GM12878 (cell line): Measurements from ENCODE around the gene DUSP22. TPM values are rescaled to one million over a fixed set of nuclear protein-coding genes. Genes with fewer than 3 reads are reported as not detected.
A peak's percentile ranks its signal among the peaks of the same experiment; 100 is the strongest.

Experiments
- BACH1 ChIP-seq: fragments of 450-650 bp; IDR thresholded peaks from 2 replicates; pipeline ENCODE4 v1.6.1; 2017; ENCODE audit warnings: mild to moderate bottlenecking, borderline replicate concordance
- IKZF1 ChIP-seq: fragments of 450-650 bp; conservative IDR thresholded peaks from 2 replicates; pipeline ENCODE4 v1.6.1; 2017; ENCODE audit warnings: antibody characterized with exemption, mild to moderate bottlenecking
- IRF4 ChIP-seq: IDR thresholded peaks from 2 replicates; pipeline ENCODE4 v1.6.1; 2011; ENCODE audit warnings: low read depth, low read length
- JUNB ChIP-seq: IDR thresholded peaks from 2 replicates; pipeline ENCODE4 v1.6.1; 2016; ENCODE audit warnings: antibody characterized with exemption, mild to moderate bottlenecking
- MEF2A ChIP-seq: IDR thresholded peaks from 2 replicates; pipeline ENCODE4 v1.6.1; 2011; ENCODE audit warnings: low read depth, mild to moderate bottlenecking, low read length, moderate library complexity; ENCODE audit not compliant: insufficient read depth
- RUNX3 ChIP-seq: IDR thresholded peaks from 2 replicates; pipeline ENCODE4 v1.6.1; 2012; ENCODE audit warnings: low read length, inconsistent platforms
- SUPT20H ChIP-seq: IDR thresholded peaks from 2 replicates; pipeline ENCODE4 v1.6.1; 2011; ENCODE audit warnings: low read depth, mild to moderate bottlenecking, low read length, moderate library complexity, borderline replicate concordance; ENCODE audit not compliant: control insufficient read depth
- ZBED1 ChIP-seq: IDR thresholded peaks from 2 replicates; pipeline ENCODE4 v1.6.1; 2016; ENCODE audit warnings: borderline replicate concordance
- polyA plus RNA-seq, 11 experiments: library from polyadenylated mRNA; depleted of rRNA in 4 of 11; unstranded in 6 of 11; stranded (reverse) in 5 of 11; fragments of >200 nt; fragmentation: Nextera tagmentation in 4 of 11; fragmentation: Illumina TruSeq in 1 of 11; extraction: Ambion mirVana in 4 of 11; extraction: Trizol in 1 of 11; gene quantifications; 1 replicate in 1 of 11; 2 replicates in 10 of 11; pipeline versions ENCODE4 v1.2.1 to v1.2.3, GENCODE V29; 2011 to 2016; ENCODE audit warnings: inconsistent platforms in 2 of 11, missing spikeins in 2 of 11, low read depth in 1 of 11
- total RNA-seq, 4 experiments: library from RNA; depleted of rRNA in 3 of 4; stranded (reverse); fragments of >200 nt in 3 of 4; fragmentation: Illumina TruSeq in 1 of 4; extraction: Trizol in 1 of 4; gene quantifications; 2 replicates each; pipeline versions ENCODE4 v1.2.1 to v1.2.3, GENCODE V29; 2013 to 2021
- TF ChIP-seq, protein P1 (sequence below), 3 experiments: IDR thresholded peaks in 2 of 3; conservative IDR thresholded peaks in 1 of 3; 2 replicates each; pipeline ENCODE4 v1.5.1; 2011; ENCODE audit warnings: low read depth in 3 of 3, low read length in 3 of 3, mild to moderate bottlenecking in 3 of 3, control low read depth in 2 of 3, moderate library complexity in 2 of 3, inconsistent platforms in 1 of 3, mixed read lengths in 1 of 3; ENCODE audit not compliant: control insufficient read depth in 2 of 3, insufficient read depth in 1 of 3; ENCODE audit errors: extremely low read depth in 1 of 3
- TF ChIP-seq, protein P2 (sequence below): fragments of 450-650 bp; IDR thresholded peaks from 2 replicates; pipeline ENCODE4 v1.6.1; 2017; ENCODE audit warnings: antibody characterized with exemption, mild to moderate bottlenecking, moderate library complexity
- TF ChIP-seq, protein P3 (sequence below): fragments of 150-350 bp; IDR thresholded peaks from 2 replicates; pipeline ENCODE4 v1.6.1; 2016; ENCODE audit warnings: low read depth, low read length
- TF ChIP-seq, protein P4 (sequence below): fragments of 450-650 bp; IDR thresholded peaks from 2 replicates; pipeline ENCODE4 v1.6.1; 2017; ENCODE audit warnings: low read depth, mild to moderate bottlenecking, moderate library complexity
- TF ChIP-seq, protein P5 (sequence below): IDR thresholded peaks from 2 replicates; pipeline ENCODE4 v1.6.1; 2012; ENCODE audit warnings: low read depth, low read length, improper control_type of control experiment
- TF ChIP-seq, protein P6 (sequence below): fragments of 450-650 bp; IDR thresholded peaks from 2 replicates; pipeline ENCODE4 v1.6.1; 2017; ENCODE audit warnings: mild to moderate bottlenecking, moderate library complexity

DUSP22 gene
- total and polyA plus RNA-seq, 10 of the 15 experiments (the other 5 are each of a cell fraction or from before 2014, with no cell fraction given) = 78.9 to 156 (median 107) TPM

DNA sequence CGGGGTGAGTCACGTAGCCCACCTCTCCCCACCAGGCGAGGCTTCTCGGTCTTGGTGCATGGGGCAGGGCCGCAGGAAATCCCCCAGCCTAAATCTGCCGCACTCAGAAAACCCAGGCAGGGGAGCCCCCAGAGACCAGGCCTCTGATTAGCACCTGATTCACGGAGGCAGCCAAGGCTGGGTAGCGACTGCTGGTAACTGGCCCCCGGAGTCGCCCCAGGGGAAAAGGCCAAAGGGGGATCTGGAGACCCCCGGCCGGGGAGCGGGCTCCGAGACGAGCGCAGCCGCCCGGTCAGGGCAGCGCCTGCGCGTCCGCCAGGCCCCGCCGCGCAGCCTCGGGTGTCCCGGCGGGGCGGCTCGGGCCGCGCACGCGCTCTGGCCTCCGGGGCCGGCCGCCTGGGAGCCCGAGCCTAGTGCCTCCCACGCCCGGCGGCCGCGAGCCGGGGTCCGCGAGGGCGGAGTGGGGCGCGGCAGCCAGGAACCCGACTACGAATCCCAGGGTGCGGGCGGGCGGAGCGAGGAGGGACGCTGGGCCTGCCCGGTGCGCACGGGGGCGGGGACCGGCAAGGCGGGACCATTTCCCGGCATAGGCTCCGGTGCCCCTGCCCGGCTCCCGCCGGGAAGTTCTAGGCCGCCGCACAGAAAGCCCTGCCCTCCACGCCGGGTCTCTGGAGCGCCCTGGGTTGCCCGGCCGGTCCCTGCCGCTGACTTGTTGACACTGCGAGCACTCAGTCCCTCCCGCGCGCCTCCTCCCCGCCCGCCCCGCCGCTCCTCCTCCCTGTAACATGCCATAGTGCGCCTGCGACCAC, at the start of gene DUSP22 (continued):
- TF ChIP-seq BACH1 (no peak), MEF2A (0 out of 2 replicates have a peak, but pooled peaks have one; percentile 12), IRF4 (no peak), IKZF1 (no peak), RUNX3 (no peak), SUPT20H (no peak), ZBED1 (no peak; the same call in 1 of the 2 replicates), JUNB (peak; percentile 84)
- TF ChIP-seq, protein P1, sequence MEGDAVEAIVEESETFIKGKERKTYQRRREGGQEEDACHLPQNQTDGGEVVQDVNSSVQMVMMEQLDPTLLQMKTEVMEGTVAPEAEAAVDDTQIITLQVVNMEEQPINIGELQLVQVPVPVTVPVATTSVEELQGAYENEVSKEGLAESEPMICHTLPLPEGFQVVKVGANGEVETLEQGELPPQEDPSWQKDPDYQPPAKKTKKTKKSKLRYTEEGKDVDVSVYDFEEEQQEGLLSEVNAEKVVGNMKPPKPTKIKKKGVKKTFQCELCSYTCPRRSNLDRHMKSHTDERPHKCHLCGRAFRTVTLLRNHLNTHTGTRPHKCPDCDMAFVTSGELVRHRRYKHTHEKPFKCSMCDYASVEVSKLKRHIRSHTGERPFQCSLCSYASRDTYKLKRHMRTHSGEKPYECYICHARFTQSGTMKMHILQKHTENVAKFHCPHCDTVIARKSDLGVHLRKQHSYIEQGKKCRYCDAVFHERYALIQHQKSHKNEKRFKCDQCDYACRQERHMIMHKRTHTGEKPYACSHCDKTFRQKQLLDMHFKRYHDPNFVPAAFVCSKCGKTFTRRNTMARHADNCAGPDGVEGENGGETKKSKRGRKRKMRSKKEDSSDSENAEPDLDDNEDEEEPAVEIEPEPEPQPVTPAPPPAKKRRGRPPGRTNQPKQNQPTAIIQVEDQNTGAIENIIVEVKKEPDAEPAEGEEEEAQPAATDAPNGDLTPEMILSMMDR (IDR thresholded peaks at IDR 0.05 in 2 of 3, conservative IDR thresholded peaks at IDR 0.05 in 1 of 3; ENCODE audit: control insufficient read depth in 2 of 3, extremely low read depth in 1 of 3, insufficient read depth in 1 of 3, low read depth in 3 of 3, low read length in 3 of 3) = no peak
- TF ChIP-seq, protein P2, sequence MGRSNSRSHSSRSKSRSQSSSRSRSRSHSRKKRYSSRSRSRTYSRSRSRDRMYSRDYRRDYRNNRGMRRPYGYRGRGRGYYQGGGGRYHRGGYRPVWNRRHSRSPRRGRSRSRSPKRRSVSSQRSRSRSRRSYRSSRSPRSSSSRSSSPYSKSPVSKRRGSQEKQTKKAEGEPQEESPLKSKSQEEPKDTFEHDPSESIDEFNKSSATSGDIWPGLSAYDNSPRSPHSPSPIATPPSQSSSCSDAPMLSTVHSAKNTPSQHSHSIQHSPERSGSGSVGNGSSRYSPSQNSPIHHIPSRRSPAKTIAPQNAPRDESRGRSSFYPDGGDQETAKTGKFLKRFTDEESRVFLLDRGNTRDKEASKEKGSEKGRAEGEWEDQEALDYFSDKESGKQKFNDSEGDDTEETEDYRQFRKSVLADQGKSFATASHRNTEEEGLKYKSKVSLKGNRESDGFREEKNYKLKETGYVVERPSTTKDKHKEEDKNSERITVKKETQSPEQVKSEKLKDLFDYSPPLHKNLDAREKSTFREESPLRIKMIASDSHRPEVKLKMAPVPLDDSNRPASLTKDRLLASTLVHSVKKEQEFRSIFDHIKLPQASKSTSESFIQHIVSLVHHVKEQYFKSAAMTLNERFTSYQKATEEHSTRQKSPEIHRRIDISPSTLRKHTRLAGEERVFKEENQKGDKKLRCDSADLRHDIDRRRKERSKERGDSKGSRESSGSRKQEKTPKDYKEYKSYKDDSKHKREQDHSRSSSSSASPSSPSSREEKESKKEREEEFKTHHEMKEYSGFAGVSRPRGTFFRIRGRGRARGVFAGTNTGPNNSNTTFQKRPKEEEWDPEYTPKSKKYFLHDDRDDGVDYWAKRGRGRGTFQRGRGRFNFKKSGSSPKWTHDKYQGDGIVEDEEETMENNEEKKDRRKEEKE = no peak
- TF ChIP-seq, protein P3, sequence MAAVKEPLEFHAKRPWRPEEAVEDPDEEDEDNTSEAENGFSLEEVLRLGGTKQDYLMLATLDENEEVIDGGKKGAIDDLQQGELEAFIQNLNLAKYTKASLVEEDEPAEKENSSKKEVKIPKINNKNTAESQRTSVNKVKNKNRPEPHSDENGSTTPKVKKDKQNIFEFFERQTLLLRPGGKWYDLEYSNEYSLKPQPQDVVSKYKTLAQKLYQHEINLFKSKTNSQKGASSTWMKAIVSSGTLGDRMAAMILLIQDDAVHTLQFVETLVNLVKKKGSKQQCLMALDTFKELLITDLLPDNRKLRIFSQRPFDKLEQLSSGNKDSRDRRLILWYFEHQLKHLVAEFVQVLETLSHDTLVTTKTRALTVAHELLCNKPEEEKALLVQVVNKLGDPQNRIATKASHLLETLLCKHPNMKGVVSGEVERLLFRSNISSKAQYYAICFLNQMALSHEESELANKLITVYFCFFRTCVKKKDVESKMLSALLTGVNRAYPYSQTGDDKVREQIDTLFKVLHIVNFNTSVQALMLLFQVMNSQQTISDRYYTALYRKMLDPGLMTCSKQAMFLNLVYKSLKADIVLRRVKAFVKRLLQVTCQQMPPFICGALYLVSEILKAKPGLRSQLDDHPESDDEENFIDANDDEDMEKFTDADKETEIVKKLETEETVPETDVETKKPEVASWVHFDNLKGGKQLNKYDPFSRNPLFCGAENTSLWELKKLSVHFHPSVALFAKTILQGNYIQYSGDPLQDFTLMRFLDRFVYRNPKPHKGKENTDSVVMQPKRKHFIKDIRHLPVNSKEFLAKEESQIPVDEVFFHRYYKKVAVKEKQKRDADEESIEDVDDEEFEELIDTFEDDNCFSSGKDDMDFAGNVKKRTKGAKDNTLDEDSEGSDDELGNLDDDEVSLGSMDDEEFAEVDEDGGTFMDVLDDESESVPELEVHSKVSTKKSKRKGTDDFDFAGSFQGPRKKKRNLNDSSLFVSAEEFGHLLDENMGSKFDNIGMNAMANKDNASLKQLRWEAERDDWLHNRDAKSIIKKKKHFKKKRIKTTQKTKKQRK = no peak
- TF ChIP-seq, protein P4, sequence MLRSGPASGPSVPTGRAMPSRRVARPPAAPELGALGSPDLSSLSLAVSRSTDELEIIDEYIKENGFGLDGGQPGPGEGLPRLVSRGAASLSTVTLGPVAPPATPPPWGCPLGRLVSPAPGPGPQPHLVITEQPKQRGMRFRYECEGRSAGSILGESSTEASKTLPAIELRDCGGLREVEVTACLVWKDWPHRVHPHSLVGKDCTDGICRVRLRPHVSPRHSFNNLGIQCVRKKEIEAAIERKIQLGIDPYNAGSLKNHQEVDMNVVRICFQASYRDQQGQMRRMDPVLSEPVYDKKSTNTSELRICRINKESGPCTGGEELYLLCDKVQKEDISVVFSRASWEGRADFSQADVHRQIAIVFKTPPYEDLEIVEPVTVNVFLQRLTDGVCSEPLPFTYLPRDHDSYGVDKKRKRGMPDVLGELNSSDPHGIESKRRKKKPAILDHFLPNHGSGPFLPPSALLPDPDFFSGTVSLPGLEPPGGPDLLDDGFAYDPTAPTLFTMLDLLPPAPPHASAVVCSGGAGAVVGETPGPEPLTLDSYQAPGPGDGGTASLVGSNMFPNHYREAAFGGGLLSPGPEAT = peak; percentile 99
- TF ChIP-seq, protein P5, sequence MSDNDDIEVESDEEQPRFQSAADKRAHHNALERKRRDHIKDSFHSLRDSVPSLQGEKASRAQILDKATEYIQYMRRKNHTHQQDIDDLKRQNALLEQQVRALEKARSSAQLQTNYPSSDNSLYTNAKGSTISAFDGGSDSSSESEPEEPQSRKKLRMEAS = no peak
- TF ChIP-seq, protein P6, sequence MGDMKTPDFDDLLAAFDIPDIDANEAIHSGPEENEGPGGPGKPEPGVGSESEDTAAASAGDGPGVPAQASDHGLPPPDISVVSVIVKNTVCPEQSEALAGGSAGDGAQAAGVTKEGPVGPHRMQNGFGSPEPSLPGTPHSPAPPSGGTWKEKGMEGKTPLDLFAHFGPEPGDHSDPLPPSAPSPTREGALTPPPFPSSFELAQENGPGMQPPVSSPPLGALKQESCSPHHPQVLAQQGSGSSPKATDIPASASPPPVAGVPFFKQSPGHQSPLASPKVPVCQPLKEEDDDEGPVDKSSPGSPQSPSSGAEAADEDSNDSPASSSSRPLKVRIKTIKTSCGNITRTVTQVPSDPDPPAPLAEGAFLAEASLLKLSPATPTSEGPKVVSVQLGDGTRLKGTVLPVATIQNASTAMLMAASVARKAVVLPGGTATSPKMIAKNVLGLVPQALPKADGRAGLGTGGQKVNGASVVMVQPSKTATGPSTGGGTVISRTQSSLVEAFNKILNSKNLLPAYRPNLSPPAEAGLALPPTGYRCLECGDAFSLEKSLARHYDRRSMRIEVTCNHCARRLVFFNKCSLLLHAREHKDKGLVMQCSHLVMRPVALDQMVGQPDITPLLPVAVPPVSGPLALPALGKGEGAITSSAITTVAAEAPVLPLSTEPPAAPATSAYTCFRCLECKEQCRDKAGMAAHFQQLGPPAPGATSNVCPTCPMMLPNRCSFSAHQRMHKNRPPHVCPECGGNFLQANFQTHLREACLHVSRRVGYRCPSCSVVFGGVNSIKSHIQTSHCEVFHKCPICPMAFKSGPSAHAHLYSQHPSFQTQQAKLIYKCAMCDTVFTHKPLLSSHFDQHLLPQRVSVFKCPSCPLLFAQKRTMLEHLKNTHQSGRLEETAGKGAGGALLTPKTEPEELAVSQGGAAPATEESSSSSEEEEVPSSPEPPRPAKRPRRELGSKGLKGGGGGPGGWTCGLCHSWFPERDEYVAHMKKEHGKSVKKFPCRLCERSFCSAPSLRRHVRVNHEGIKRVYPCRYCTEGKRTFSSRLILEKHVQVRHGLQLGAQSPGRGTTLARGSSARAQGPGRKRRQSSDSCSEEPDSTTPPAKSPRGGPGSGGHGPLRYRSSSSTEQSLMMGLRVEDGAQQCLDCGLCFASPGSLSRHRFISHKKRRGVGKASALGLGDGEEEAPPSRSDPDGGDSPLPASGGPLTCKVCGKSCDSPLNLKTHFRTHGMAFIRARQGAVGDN = no peak
